Smooth muscle cell (in vitro differentiated cells): ENCODE data around the gene PTPRN2. TPM values are rescaled to one million over a fixed set of nuclear protein-coding genes. Genes with fewer than 3 reads are reported as not detected.

ENCODE experiments used
- DNase-seq: peaks from one replicate; lab custom pipeline; 2025; ENCODE audit not compliant: unreplicated experiment; lab: John Stamatoyannopoulos, UW
- H2AFZ ChIP-seq: fragments of 200-600 bp; sonication (generic); 2 replicates; pipeline ENCODE4 v1.6.0; 2016; ENCODE audit warnings: antibody characterized with exemption, low read depth, mild to moderate bottlenecking
- H3F3A ChIP-seq: fragments of 200-600 bp; sonication (generic); 2 replicates; pipeline ENCODE4 v1.6.0; 2017; ENCODE audit warnings: antibody characterized with exemption, low read depth
- H3K27ac ChIP-seq: fragments of 200-600 bp; sonication (generic); 2 replicates; pipeline ENCODE4 v1.5.1; 2016; ENCODE audit warnings: low read depth, mild to moderate bottlenecking
- H3K27me3 ChIP-seq: fragments of 200-600 bp; sonication (generic); 2 replicates; pipeline ENCODE4 v1.6.1; 2016; ENCODE audit warnings: low read depth, mild to moderate bottlenecking
- H3K36me3 ChIP-seq: fragments of 200-600 bp; sonication (generic); 2 replicates; pipeline ENCODE4 v1.5.1; 2016; ENCODE audit warnings: low read depth
- H3K4me1 ChIP-seq: fragments of 200-600 bp; sonication (generic); 2 replicates; pipeline ENCODE4 v1.5.1; 2016; ENCODE audit warnings: low read depth
- H3K4me2 ChIP-seq: fragments of 200-600 bp; sonication (generic); 2 replicates; pipeline ENCODE4 v1.6.0; 2016; ENCODE audit warnings: mild to moderate bottlenecking
- H3K4me3 ChIP-seq: fragments of 200-600 bp; sonication (generic); 2 replicates; pipeline ENCODE4 v1.5.1; 2016; ENCODE audit warnings: mild to moderate bottlenecking
- H3K79me2 ChIP-seq: fragments of 200-600 bp; sonication (generic); 2 replicates; pipeline ENCODE4 v1.6.0; 2016; ENCODE audit warnings: low read depth, mild to moderate bottlenecking
- H3K9ac ChIP-seq: fragments of 200-600 bp; sonication (generic); 2 replicates; pipeline ENCODE4 v1.6.0; 2016; ENCODE audit warnings: low read depth
- H3K9me3 ChIP-seq: fragments of 200-600 bp; sonication (generic); replicated peaks from 2 replicates; pipeline ENCODE4 v1.5.1; 2016; ENCODE audit warnings: low read depth
- H4K20me1 ChIP-seq: fragments of 200-600 bp; sonication (generic); 2 replicates; pipeline ENCODE4 v1.6.0; 2016; ENCODE audit warnings: low read depth
- CTCF ChIP-seq: fragments of 200-600 bp; sonication (generic); IDR thresholded peaks from 2 replicates; pipeline ENCODE4 v1.5.1; 2017; ENCODE audit warnings: borderline replicate concordance, mild to moderate bottlenecking, antibody characterized with exemption; ENCODE audit not compliant: insufficient read depth, poor library complexity, severe bottlenecking
- WGBS: methylation state at CpG from one replicate; pipeline ENCODE4 v1.1.7; 2016; ENCODE audit warnings: low lambda C conversion rate; 5-methylcytosine and 5-hydroxymethylcytosine counted together
- polyA plus RNA-seq: library from polyadenylated mRNA; unstranded; fragments of >200 nt; fragmentation: Nextera tagmentation; extraction: Ambion mirVana; gene quantifications from 2 replicates; pipeline ENCODE4 v1.2.1, GENCODE V29; 2016
- total RNA-seq: library from RNA; depleted of rRNA; stranded (reverse); fragments of >200 nt; gene quantifications from 2 replicates; pipeline ENCODE4 v1.2.3, GENCODE V29; 2014

The PTPRN2 gene
- total and polyA plus RNA-seq, 2 experiments from 2014 or later: 0.09 to 0.87 TPM

- no peak for TF ChIP-seq CTCF
- 75% methylated on average over 14 of the region's 14 CpGs for WGBS
- Histone ChIP-seq H3K27me3 (no peaks in the 10 kb centered on the region), H3F3A (no peaks in the 10 kb centered on the region), H3K4me3 (no peak overlapping the region), H4K20me1 (no peaks in the 10 kb centered on the region), H3K4me1 (peaks cover 10% of the 10 kb centered on the region), H3K27ac (no peak overlapping the region), H2AFZ (no peak overlapping the region), H3K9ac (no peak overlapping the region), H3K36me3 (no peaks in the 10 kb centered on the region), H3K9me3 (peaks cover 5% of the 10 kb centered on the region), H3K79me2 (no peaks in the 10 kb centered on the region), H3K4me2 (no peak overlapping the region)
- no peak for DNase-seq
Measured at GRCh38 chr7:158302274-158303070, 285.2 kb downstream of the PTPRN2 start.

GRCh38 chr7:158301207-158301606 lies 286.4 kb downstream of the PTPRN2 start:
- H4K20me1 ChIP-seq: no peaks in the 10 kb centered on the region
- H3K27me3 ChIP-seq: no peaks in the 10 kb centered on the region
- no peaks in the 10 kb centered on the region for H3K9me3 ChIP-seq
- no peaks in the 10 kb centered on the region for H3F3A ChIP-seq
- DNase-seq: no peak
- no peak overlapping the region for H3K9ac ChIP-seq
- no peak overlapping the region for H3K27ac ChIP-seq
- H2AFZ ChIP-seq: no peak overlapping the region
- H3K4me3 ChIP-seq: no peak overlapping the region
- WGBS: 83% methylated on average over 10 of the region's 10 CpGs
- H3K79me2 ChIP-seq: no peaks in the 10 kb centered on the region
- H3K4me1 ChIP-seq: peaks cover 10% of the 10 kb centered on the region
- no peak for TF ChIP-seq CTCF
- H3K36me3 ChIP-seq: no peaks in the 10 kb centered on the region
- no peak overlapping the region for H3K4me2 ChIP-seq

- WGBS: 88% methylated on average over 16 of the region's 16 CpGs
- Histone ChIP-seq H3K27me3 (no peaks in the 10 kb centered on the region), H3K36me3 (no peaks in the 10 kb centered on the region), H3K79me2 (no peaks in the 10 kb centered on the region), H4K20me1 (no peaks in the 10 kb centered on the region), H3K27ac (no peak overlapping the region), H3K4me1 (peaks cover 10% of the 10 kb centered on the region), H3F3A (no peaks in the 10 kb centered on the region), H3K9ac (no peak overlapping the region), H3K9me3 (no peaks in the 10 kb centered on the region), H3K4me3 (no peak overlapping the region), H3K4me2 (no peak overlapping the region), H2AFZ (no peak overlapping the region)
- no peak for TF ChIP-seq CTCF
- DNase-seq: no peak
Measured at GRCh38 chr7:158300427-158300826, 287.2 kb downstream of the PTPRN2 start.

- no peak for TF ChIP-seq CTCF
Measured at GRCh38 chr7:158299607-158300006, 288.0 kb downstream of the PTPRN2 start.

More at GRCh38 chr7:158299607-158300006, 288.0 kb downstream of the PTPRN2 start:
- H4K20me1 ChIP-seq: no peaks in the 10 kb centered on the region
- H3K4me2 ChIP-seq: no peak overlapping the region
- H3K79me2 ChIP-seq: no peaks in the 10 kb centered on the region
- no peak overlapping the region for H2AFZ ChIP-seq
- WGBS: 77% methylated on average over 4 of the region's 4 CpGs
- no peak overlapping the region for H3K4me3 ChIP-seq
- H3F3A ChIP-seq: no peaks in the 10 kb centered on the region
- peaks cover 10% of the 10 kb centered on the region for H3K4me1 ChIP-seq
- H3K36me3 ChIP-seq: no peaks in the 10 kb centered on the region
- H3K9ac ChIP-seq: no peak overlapping the region
- no peaks in the 10 kb centered on the region for H3K27me3 ChIP-seq
- H3K9me3 ChIP-seq: no peaks in the 10 kb centered on the region
- no peak overlapping the region for H3K27ac ChIP-seq
- no peak for DNase-seq
